ENCODE measurements around the gene PA2G4.
A peak's percentile ranks its signal among the peaks of the same experiment; 100 is the strongest.
"Not testable (repeated sequence)": the region's sequence is repeated elsewhere in the genome, so short reads cannot be mapped to it uniquely, and the experiment has no call there.

The PA2G4 gene

GRCh38 chr12:56104109-56104814, at the start of gene PA2G4:
Gene PA2G4 (plus strand): TSS chr12:56104559. CDS start chr12:56104738, 179 bp downstream.
- peak; percentile 96 for DNase-seq

- not testable (repeated sequence) for DNase-seq
These were observed 44.4 kb upstream of the PA2G4 start for GRCh38 chr12:56059964-56060363.

- no peak for DNase-seq
These were observed 42.4 kb upstream of the PA2G4 start for GRCh38 chr12:56061982-56062381.

GRCh38 chr12:56062996-56063395, 41.4 kb upstream of the PA2G4 start:
- DNase-seq: no peak

GRCh38 chr12:56071648-56072047, 32.7 kb upstream of the PA2G4 start:
- no peak for DNase-seq

- DNase-seq: no peak
These were observed 30.0 kb upstream of the PA2G4 start for GRCh38 chr12:56074396-56074795.

GRCh38 chr12:56077966-56078365, 26.4 kb upstream of the PA2G4 start:
- DNase-seq: not testable (repeated sequence)

- no peak for DNase-seq
These were observed 25.9 kb upstream of the PA2G4 start for GRCh38 chr12:56078427-56078826.

GRCh38 chr12:56078931-56079722, 25.2 kb upstream of the PA2G4 start:
- no peak for DNase-seq

- no peak for DNase-seq
These were observed 24.4 kb upstream of the PA2G4 start, which contains the start of gene ERBB3 for GRCh38 chr12:56079723-56080555. Gene ERBB3 (plus strand): TSS chr12:56080165. CDS start chr12:56080301, 136 bp downstream.

- no peak for DNase-seq
These were observed 23.7 kb upstream of the PA2G4 start for GRCh38 chr12:56080556-56081138.

- DNase-seq: no peak
These were observed 22.7 kb upstream of the PA2G4 start for GRCh38 chr12:56081393-56082347.

GRCh38 chr12:56082382-56082781, 22.0 kb upstream of the PA2G4 start:
- no peak for DNase-seq

- no peak for DNase-seq
These were observed 21.4 kb upstream of the PA2G4 start for GRCh38 chr12:56082967-56083366.

- DNase-seq: no peak
These were observed 19.3 kb upstream of the PA2G4 start for GRCh38 chr12:56084958-56085543.

GRCh38 chr12:56086096-56086495, 18.3 kb upstream of the PA2G4 start:
- no peak for DNase-seq

GRCh38 chr12:56086608-56087007, 17.8 kb upstream of the PA2G4 start:
- no peak for DNase-seq

- DNase-seq: no peak
These were observed 17.1 kb upstream of the PA2G4 start for GRCh38 chr12:56087220-56087619.

GRCh38 chr12:56097738-56098137, 6.6 kb upstream of the PA2G4 start:
- no peak for DNase-seq

GRCh38 chr12:56098592-56098991, 5.8 kb upstream of the PA2G4 start:
- DNase-seq: no peak

GRCh38 chr12:56099787-56100186, 4.6 kb upstream of the PA2G4 start:
- DNase-seq: no peak
